HepG2 (cell line): ENCODE results near the gene RAB3D. TPM values are rescaled to one million over a fixed set of nuclear protein-coding genes. Genes with fewer than 3 reads are reported as not detected.
A peak's percentile ranks its signal among the peaks of the same experiment; 100 is the strongest.

Experiments used
- NR2F2 ChIP-seq: IDR thresholded peaks from 2 replicates; pipeline ENCODE4 v1.6.1; 2012; ENCODE audit warnings: low read depth, inconsistent platforms, borderline replicate concordance
- NR2F6 ChIP-seq, 2 experiments: IDR thresholded peaks; 2 replicates each; pipeline ENCODE4 v1.6.1; 2016; ENCODE audit warnings: antibody characterized with exemption in 1 of 2, mild to moderate bottlenecking in 1 of 2
- PAX8 ChIP-seq: sonication (generic); formaldehyde crosslinking; IDR thresholded peaks from 2 replicates; pipeline ENCODE4 v1.8.0; 2022; ENCODE audit warnings: mild to moderate bottlenecking, missing genetic modification reagents, borderline replicate concordance
- POLR2AphosphoS2 ChIP-seq: IDR thresholded peaks from 2 replicates; pipeline ENCODE4 v1.6.1; 2011; ENCODE audit warnings: low read depth, low read length, improper control_type of control experiment
- SALL1 ChIP-seq: sonication (generic); formaldehyde crosslinking; IDR thresholded peaks from 2 replicates; pipeline ENCODE4 v1.8.0; 2022; ENCODE audit warnings: mild to moderate bottlenecking, missing genetic modification reagents
- SNAI1 ChIP-seq: sonication (generic); formaldehyde crosslinking; IDR thresholded peaks from 2 replicates; pipeline ENCODE4 v1.5.0; 2020; ENCODE audit warnings: mild to moderate bottlenecking, missing genetic modification reagents, borderline replicate concordance
- ZMYM4 ChIP-seq: sonication (generic); formaldehyde crosslinking; IDR thresholded peaks from 2 replicates; pipeline ENCODE4 v1.8.1; 2023; ENCODE audit warnings: mild to moderate bottlenecking, missing genetic modification reagents
- ZNF232 ChIP-seq: sonication (generic); formaldehyde crosslinking; IDR thresholded peaks from 2 replicates; pipeline ENCODE4 v1.4.0; 2020; ENCODE audit warnings: missing genetic modification reagents, borderline replicate concordance
- ZNF3 ChIP-seq: IDR thresholded peaks from 2 replicates; pipeline ENCODE4 v1.7.0; 2017; ENCODE audit warnings: inconsistent platforms
- ZNF383 ChIP-seq: sonication (generic); formaldehyde crosslinking; IDR thresholded peaks from 2 replicates; pipeline ENCODE4 v1.4.0; 2020; ENCODE audit warnings: missing genetic modification reagents, mild to moderate bottlenecking, borderline replicate concordance
- ZNF776 ChIP-seq: sonication (generic); formaldehyde crosslinking; IDR thresholded peaks from 2 replicates; pipeline ENCODE4 v1.4.0; 2020; ENCODE audit warnings: mild to moderate bottlenecking, missing genetic modification reagents
- ZNF891 ChIP-seq: sonication (generic); formaldehyde crosslinking; IDR thresholded peaks from 2 replicates; pipeline ENCODE4 v1.5.0; 2020; ENCODE audit warnings: mild to moderate bottlenecking, missing genetic modification reagents
- polyA plus RNA-seq, 8 experiments: library from polyadenylated mRNA; depleted of rRNA in 3 of 8; stranded (reverse) in 7 of 8; unstranded in 1 of 8; fragments of >200 nt; fragmentation: Illumina TruSeq in 4 of 8; extraction: Trizol in 4 of 8; gene quantifications; 2 replicates each; pipeline versions ENCODE4 v1.2.1 to v1.2.3, GENCODE V29; 2011 to 2016; ENCODE audit warnings: low read depth in 4 of 8, missing spikeins in 1 of 8, mixed read lengths in 1 of 8; ENCODE audit not compliant: insufficient read depth in 1 of 8
- total RNA-seq, 5 experiments: library from RNA; depleted of rRNA; stranded (reverse); fragments of >200 nt; fragmentation: Illumina TruSeq; extraction: Trizol; gene quantifications; 2 replicates each; pipeline ENCODE4 v1.2.3, GENCODE V29; 2016; ENCODE audit warnings: low read depth in 1 of 5
- TF ChIP-seq, protein P1 (sequence below): sonication (generic); formaldehyde crosslinking; IDR thresholded peaks from 2 replicates; pipeline ENCODE4 v1.8.1; 2023; ENCODE audit warnings: mild to moderate bottlenecking, missing genetic modification reagents
- TF ChIP-seq, protein P2 (sequence below): sonication (generic); formaldehyde crosslinking; IDR thresholded peaks from 2 replicates; pipeline ENCODE4 v1.8.1; 2022; ENCODE audit warnings: low read depth, mild to moderate bottlenecking, missing genetic modification reagents

RAB3D gene
- total and polyA plus RNA-seq, 2 of the 13 experiments (the other 11 are each of a cell fraction or from before 2014, with no cell fraction given): 2.0 to 16.1 TPM

DNA sequence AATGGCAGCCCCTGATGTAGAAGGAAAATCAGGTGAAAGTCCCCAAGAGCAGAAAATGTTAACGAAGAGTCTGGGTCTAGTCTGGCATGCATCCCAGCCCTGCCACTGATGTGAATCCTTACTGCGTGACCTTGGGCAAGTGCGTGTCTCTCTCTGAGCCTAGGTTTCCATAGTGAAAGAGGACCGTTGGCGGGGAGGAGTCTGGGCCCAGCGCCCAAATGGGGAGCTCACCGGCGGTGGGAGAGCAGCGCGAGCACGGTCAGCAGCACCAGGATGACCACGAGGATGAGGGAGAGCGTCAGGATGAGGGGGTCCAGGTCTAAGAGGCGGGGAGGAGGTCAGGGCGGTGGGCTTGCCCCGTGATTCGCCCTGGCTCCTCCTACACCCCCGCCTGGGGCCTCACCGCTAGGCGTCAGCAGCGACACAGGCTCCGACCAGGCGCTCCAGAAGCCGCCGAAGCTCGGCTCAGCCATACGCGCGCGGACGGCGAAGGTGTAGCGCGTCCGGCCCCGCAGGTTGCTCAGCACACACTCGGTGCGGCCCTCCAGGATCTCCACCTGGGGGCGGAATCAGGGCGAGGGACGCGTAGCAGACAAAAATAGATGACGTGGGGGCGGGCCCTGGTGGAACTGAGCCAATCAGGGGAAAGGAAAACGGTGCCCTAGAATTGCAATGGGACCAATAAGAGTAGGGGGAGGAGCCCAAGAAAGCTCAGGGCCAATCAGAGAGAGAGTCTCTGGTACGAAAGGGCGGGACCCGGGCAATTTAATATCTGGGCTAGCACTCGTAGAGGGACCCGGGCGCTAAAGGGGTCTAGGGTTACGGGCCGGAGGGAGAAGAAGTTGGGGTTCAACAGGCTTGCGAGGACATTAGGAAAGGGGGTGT, 41.4 kb upstream of the RAB3D start (continued):
- TF ChIP-seq NR2F6 (IDR thresholded peaks at IDR 0.05) (no peak), NR2F6 (CRISPR knock-in tag; IDR thresholded peaks at IDR 0.05) (peak; percentile 49; the same call in 1 of the 2 replicates), NR2F2 (no peak), SNAI1 (CRISPR knock-in tag) (no peak), ZNF3 (CRISPR knock-in tag) (no peak), ZNF776 (peak; percentile 58; the same call in 1 of the 2 replicates), ZNF232 (no peak), ZNF891 (CRISPR knock-in tag) (peak; percentile 62; the same call in 1 of the 2 replicates), SALL1 (CRISPR knock-in tag) (peak; percentile 84; the same call in 1 of the 2 replicates), ZNF383 (CRISPR knock-in tag) (no peak), POLR2AphosphoS2 (no peak), PAX8 (CRISPR knock-in tag) (no peak), ZMYM4 (CRISPR knock-in tag) (peak; percentile 86)
- TF ChIP-seq, protein P1, sequence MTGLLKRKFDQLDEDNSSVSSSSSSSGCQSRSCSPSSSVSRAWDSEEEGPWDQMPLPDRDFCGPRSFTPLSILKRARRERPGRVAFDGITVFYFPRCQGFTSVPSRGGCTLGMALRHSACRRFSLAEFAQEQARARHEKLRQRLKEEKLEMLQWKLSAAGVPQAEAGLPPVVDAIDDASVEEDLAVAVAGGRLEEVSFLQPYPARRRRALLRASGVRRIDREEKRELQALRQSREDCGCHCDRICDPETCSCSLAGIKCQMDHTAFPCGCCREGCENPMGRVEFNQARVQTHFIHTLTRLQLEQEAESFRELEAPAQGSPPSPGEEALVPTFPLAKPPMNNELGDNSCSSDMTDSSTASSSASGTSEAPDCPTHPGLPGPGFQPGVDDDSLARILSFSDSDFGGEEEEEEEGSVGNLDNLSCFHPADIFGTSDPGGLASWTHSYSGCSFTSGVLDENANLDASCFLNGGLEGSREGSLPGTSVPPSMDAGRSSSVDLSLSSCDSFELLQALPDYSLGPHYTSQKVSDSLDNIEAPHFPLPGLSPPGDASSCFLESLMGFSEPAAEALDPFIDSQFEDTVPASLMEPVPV (CRISPR knock-in tag): peak; percentile 81
- TF ChIP-seq, protein P2, sequence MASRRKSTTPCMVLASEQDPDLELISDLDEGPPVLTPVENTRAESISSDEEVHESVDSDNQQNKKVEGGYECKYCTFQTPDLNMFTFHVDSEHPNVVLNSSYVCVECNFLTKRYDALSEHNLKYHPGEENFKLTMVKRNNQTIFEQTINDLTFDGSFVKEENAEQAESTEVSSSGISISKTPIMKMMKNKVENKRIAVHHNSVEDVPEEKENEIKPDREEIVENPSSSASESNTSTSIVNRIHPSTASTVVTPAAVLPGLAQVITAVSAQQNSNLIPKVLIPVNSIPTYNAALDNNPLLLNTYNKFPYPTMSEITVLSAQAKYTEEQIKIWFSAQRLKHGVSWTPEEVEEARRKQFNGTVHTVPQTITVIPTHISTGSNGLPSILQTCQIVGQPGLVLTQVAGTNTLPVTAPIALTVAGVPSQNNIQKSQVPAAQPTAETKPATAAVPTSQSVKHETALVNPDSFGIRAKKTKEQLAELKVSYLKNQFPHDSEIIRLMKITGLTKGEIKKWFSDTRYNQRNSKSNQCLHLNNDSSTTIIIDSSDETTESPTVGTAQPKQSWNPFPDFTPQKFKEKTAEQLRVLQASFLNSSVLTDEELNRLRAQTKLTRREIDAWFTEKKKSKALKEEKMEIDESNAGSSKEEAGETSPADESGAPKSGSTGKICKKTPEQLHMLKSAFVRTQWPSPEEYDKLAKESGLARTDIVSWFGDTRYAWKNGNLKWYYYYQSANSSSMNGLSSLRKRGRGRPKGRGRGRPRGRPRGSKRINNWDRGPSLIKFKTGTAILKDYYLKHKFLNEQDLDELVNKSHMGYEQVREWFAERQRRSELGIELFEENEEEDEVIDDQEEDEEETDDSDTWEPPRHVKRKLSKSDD: no peak
